K562 (cell line): Measurements from ENCODE around the gene BBC3. TPM values are rescaled to one million over a fixed set of nuclear protein-coding genes. Genes with fewer than 3 reads are reported as not detected.

Source experiments
- BRCA1 ChIP-seq, 2 experiments: fragments of 450-650 bp in 1 of 2; sonication (generic) in 1 of 2; formaldehyde crosslinking in 1 of 2; IDR thresholded peaks; 2 replicates each; pipeline versions ENCODE4 v1.5.0 to v1.6.1; 2017 to 2020; ENCODE audit warnings: mild to moderate bottlenecking in 1 of 2, missing genetic modification reagents in 1 of 2
- CBX1 ChIP-seq: sonication (generic); IDR thresholded peaks from 2 replicates; pipeline ENCODE4 v1.6.1; 2016; ENCODE audit warnings: antibody characterized with exemption, low read depth, mild to moderate bottlenecking
- CEBPG ChIP-seq, 3 experiments: fragments of 200-800 bp in 1 of 3; sonication (Bioruptor generic) in 1 of 3; sonication (generic) in 1 of 3; formaldehyde crosslinking in 1 of 3; IDR thresholded peaks in 2 of 3; conservative IDR thresholded peaks in 1 of 3; 2 replicates each; pipeline versions ENCODE4 v1.6.1 to v1.8.0; 2016 to 2022; ENCODE audit warnings: missing compliant biosample characterization in 2 of 3, missing genetic modification characterization in 2 of 3, mild to moderate bottlenecking in 1 of 3, missing genetic modification reagents in 1 of 3
- CSDE1 ChIP-seq, 2 experiments: fragments of 450-650 bp; IDR thresholded peaks; 2 replicates each; pipeline ENCODE4 v1.6.1; 2016; ENCODE audit warnings: mild to moderate bottlenecking in 1 of 2
- CTBP1 ChIP-seq: fragments of 450-650 bp; IDR thresholded peaks from 2 replicates; pipeline ENCODE4 v1.6.1; 2016; ENCODE audit warnings: borderline replicate concordance
- E2F4 ChIP-seq: sonication (generic); formaldehyde crosslinking; IDR thresholded peaks from 2 replicates; pipeline ENCODE4 v1.8.0; 2022; ENCODE audit warnings: mild to moderate bottlenecking, low read depth, missing genetic modification reagents
- FOXM1 ChIP-seq, 2 experiments: fragments of 450-650 bp in 1 of 2; sonication (generic) in 1 of 2; formaldehyde crosslinking in 1 of 2; IDR thresholded peaks; 2 replicates each; pipeline versions ENCODE4 v1.6.1 to v1.9.0; 2017 to 2022; ENCODE audit warnings: low read depth in 2 of 2, mild to moderate bottlenecking in 2 of 2, missing genetic modification reagents in 1 of 2, moderate library complexity in 1 of 2
- GABPB1 ChIP-seq: sonication (generic); formaldehyde crosslinking; IDR thresholded peaks from 2 replicates; pipeline ENCODE4 v1.8.0; 2022; ENCODE audit warnings: mild to moderate bottlenecking, missing genetic modification reagents
- HEY1 ChIP-seq: fragments of 250-450 bp; sonication (Bioruptor Pico); IDR thresholded peaks from 2 replicates; pipeline ENCODE4 v1.5.0; 2020; ENCODE audit warnings: mild to moderate bottlenecking, moderate library complexity, borderline replicate concordance
- KAT7 ChIP-seq: sonication (generic); formaldehyde crosslinking; IDR thresholded peaks from 2 replicates; pipeline ENCODE4 v1.8.0; 2022; ENCODE audit warnings: missing genetic modification reagents, mild to moderate bottlenecking, borderline replicate concordance
- KHSRP ChIP-seq: fragments of 450-650 bp; IDR thresholded peaks from 2 replicates; pipeline ENCODE4 v1.6.1; 2017
- NBN ChIP-seq: fragments of 450-650 bp; IDR thresholded peaks from 2 replicates; pipeline ENCODE4 v1.6.1; 2016; ENCODE audit warnings: low read depth, mild to moderate bottlenecking
- NCOA4 ChIP-seq: fragments of 450-650 bp; IDR thresholded peaks from 2 replicates; pipeline ENCODE4 v1.6.1; 2018; ENCODE audit warnings: mild to moderate bottlenecking; ENCODE audit not compliant: partially characterized antibody
- PHF20 ChIP-seq: fragments of 450-650 bp; IDR thresholded peaks from 2 replicates; pipeline ENCODE4 v1.6.1; 2018; ENCODE audit not compliant: partially characterized antibody
- RBM25 ChIP-seq: fragments of 200-400 bp; formaldehyde crosslinking; IDR thresholded peaks from 2 replicates; pipeline ENCODE4 v1.6.1; 2018; ENCODE audit warnings: low read length, low read depth, moderate library complexity; ENCODE audit not compliant: severe bottlenecking
- SIN3B ChIP-seq: fragments of 450-650 bp; IDR thresholded peaks from 2 replicates; pipeline ENCODE4 v1.6.1; 2017; ENCODE audit warnings: low read depth, mild to moderate bottlenecking, moderate library complexity
- SOX6 ChIP-seq: fragments of 450-650 bp; IDR thresholded peaks from 2 replicates; pipeline ENCODE4 v1.6.1; 2014; ENCODE audit warnings: mild to moderate bottlenecking
- U2AF2 ChIP-seq: fragments of 200-400 bp; formaldehyde crosslinking; optimal IDR thresholded peaks from 2 replicates; pipeline ENCODE3; 2017; ENCODE audit warnings: low read depth, mild to moderate bottlenecking, low read length
- WHSC1 ChIP-seq: IDR thresholded peaks from one replicate; pipeline ENCODE4 v1.6.1; 2012; ENCODE audit warnings: low read length, control low read depth, inconsistent platforms
- ZNF12 ChIP-seq: sonication (generic); formaldehyde crosslinking; IDR thresholded peaks from 2 replicates; pipeline ENCODE4 v1.4.0; 2020; ENCODE audit warnings: mild to moderate bottlenecking, missing genetic modification reagents
- ZNF384 ChIP-seq: IDR thresholded peaks from 2 replicates; pipeline ENCODE4 v1.6.1; 2012; ENCODE audit warnings: low read depth, low read length, improper control_type of control experiment
- polyA plus RNA-seq, 8 experiments: library from polyadenylated mRNA; depleted of rRNA in 4 of 8; stranded (reverse) in 5 of 8; unstranded in 3 of 8; fragments of >200 nt; fragmentation: Nextera tagmentation in 2 of 8; fragmentation: Illumina TruSeq in 1 of 8; extraction: Ambion mirVana in 2 of 8; extraction: Trizol in 1 of 8; gene quantifications; 2 replicates each; pipeline versions ENCODE4 v1.2.1 to v1.2.3, GENCODE V29; 2011 to 2014; ENCODE audit warnings: inconsistent platforms in 1 of 8, missing spikeins in 1 of 8
- total RNA-seq, 7 experiments: library from RNA; depleted of rRNA in 6 of 7; stranded (reverse); fragments of >200 nt in 6 of 7; fragmentation: Illumina TruSeq in 2 of 7; extraction: Trizol in 2 of 7; gene quantifications; 2 replicates each; pipeline versions ENCODE4 v1.2.1 to v1.2.3, GENCODE V29; 2011 to 2021; ENCODE audit warnings: low replicate concordance in 1 of 7
- TF ChIP-seq, protein P1 (sequence below), 3 experiments: fragments of 200-800 bp in 1 of 3; sonication (Bioruptor generic) in 1 of 3; sonication (generic) in 1 of 3; formaldehyde crosslinking in 1 of 3; IDR thresholded peaks; 2 replicates each; pipeline versions ENCODE4 v1.6.1 to v1.8.0; 2016 to 2022; ENCODE audit warnings: mild to moderate bottlenecking in 2 of 3, missing compliant biosample characterization in 2 of 3, missing genetic modification characterization in 2 of 3, missing genetic modification reagents in 1 of 3
- TF ChIP-seq, protein P2 (sequence below): fragments of 250-450 bp; sonication (Bioruptor Pico); IDR thresholded peaks from 2 replicates; pipeline ENCODE4 v1.8.0; 2022; ENCODE audit warnings: inconsistent platforms, mild to moderate bottlenecking, moderate library complexity, borderline replicate concordance

Gene BBC3
- total and polyA plus RNA-seq, 9 of the 15 experiments (the other 6 are each of a cell fraction or from before 2014, with no cell fraction given) = 0.15 to 30.7 (median 4.8) TPM

GRCh38 chr19:47228168-47228936 is 2.6 kb downstream of the BBC3 start (continued):
- TF ChIP-seq, protein P1, sequence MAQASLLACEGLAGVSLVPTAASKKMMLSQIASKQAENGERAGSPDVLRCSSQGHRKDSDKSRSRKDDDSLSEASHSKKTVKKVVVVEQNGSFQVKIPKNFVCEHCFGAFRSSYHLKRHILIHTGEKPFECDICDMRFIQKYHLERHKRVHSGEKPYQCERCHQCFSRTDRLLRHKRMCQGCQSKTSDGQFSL (CRISPR knock-in tag; IDR thresholded peaks at IDR 0.05) = peak; percentile 73
- TF ChIP-seq, protein P1 (tag; IDR thresholded peaks at IDR 0.05) = no peak
- TF ChIP-seq CTBP1 (0 out of 2 replicates have a peak, but pooled peaks have one; percentile 32), CBX1 (0 out of 2 replicates have a peak, but pooled peaks have one; percentile 67), KAT7 (CRISPR knock-in tag) (0 out of 2 replicates have a peak, but pooled peaks have one; percentile 36), SOX6 (no peak), U2AF2 (no peak), RBM25 (no peak), FOXM1 (IDR thresholded peaks at IDR 0.05; ENCODE audit: low read depth) (no peak), FOXM1 (CRISPR knock-in tag; IDR thresholded peaks at IDR 0.05; ENCODE audit: low read depth) (no peak), NBN (no peak), PHF20 (no peak), CSDE1 (IDR thresholded peaks at IDR 0.05) (no peak), SIN3B (no peak), ZNF384 (no peak), KHSRP (no peak), WHSC1 (no peak), E2F4 (CRISPR knock-in tag) (no peak), CEBPG (CRISPR knock-in tag; IDR thresholded peaks at IDR 0.05) (no peak), CEBPG (tag; conservative IDR thresholded peaks at IDR 0.05 in 1 of 2, IDR thresholded peaks at IDR 0.05 in 1 of 2) (no peak; a peak in 1 of 4 replicates), ZNF12 (CRISPR knock-in tag) (no peak), BRCA1 (IDR thresholded peaks at IDR 0.05) (no peak), BRCA1 (CRISPR knock-in tag; IDR thresholded peaks at IDR 0.05) (no peak), HEY1 (no peak), NCOA4 (no peak), GABPB1 (CRISPR knock-in tag) (peak; percentile 47)
- TF ChIP-seq, protein P2, sequence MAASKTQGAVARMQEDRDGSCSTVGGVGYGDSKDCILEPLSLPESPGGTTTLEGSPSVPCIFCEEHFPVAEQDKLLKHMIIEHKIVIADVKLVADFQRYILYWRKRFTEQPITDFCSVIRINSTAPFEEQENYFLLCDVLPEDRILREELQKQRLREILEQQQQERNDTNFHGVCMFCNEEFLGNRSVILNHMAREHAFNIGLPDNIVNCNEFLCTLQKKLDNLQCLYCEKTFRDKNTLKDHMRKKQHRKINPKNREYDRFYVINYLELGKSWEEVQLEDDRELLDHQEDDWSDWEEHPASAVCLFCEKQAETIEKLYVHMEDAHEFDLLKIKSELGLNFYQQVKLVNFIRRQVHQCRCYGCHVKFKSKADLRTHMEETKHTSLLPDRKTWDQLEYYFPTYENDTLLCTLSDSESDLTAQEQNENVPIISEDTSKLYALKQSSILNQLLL (CRISPR knock-in tag) = no peak
